ENCODE measurements around the gene HELZ.

- TF ChIP-seq EZH2 (IDR thresholded peaks at IDR 0.05; ENCODE audit: low read length, unreplicated experiment) (no peak), CTCF (conservative IDR thresholded peaks at IDR 0.05; ENCODE audit: low read depth, low read length) (no peak), EZH2phosphoT487 (IDR thresholded peaks at IDR 0.05; ENCODE audit: borderline replicate concordance, low read length) (no peak)
Observed at GRCh38 chr17:67270416-67270815, 25.4 kb upstream of the HELZ start.

Measured in PC-3 (cell line).